HFF-Myc (cell line): ENCODE results near the gene MZF1.

ENCODE experiments used
- DNase-seq: peaks from one replicate; pipeline ENCODE4 v3.0.0-alpha.2; 2011; ENCODE audit warnings: low read depth; ENCODE audit errors: extremely low read depth
- H3K4me3 ChIP-seq: replicated peaks from 2 replicates; pipeline ENCODE4 v1.5.1; 2011; ENCODE audit warnings: low read depth, mild to moderate bottlenecking, control low read depth, low read length
- TF ChIP-seq, protein P1 (sequence below): IDR thresholded peaks from 2 replicates; pipeline ENCODE4 v1.5.1; 2012; ENCODE audit warnings: mild to moderate bottlenecking, low read depth, low read length, control low read depth; ENCODE audit errors: missing control alignments

MZF1 gene

GRCh38 chr19:58560007-58560887 is 12.9 kb downstream of the MZF1 start:
- TF ChIP-seq, protein P1, sequence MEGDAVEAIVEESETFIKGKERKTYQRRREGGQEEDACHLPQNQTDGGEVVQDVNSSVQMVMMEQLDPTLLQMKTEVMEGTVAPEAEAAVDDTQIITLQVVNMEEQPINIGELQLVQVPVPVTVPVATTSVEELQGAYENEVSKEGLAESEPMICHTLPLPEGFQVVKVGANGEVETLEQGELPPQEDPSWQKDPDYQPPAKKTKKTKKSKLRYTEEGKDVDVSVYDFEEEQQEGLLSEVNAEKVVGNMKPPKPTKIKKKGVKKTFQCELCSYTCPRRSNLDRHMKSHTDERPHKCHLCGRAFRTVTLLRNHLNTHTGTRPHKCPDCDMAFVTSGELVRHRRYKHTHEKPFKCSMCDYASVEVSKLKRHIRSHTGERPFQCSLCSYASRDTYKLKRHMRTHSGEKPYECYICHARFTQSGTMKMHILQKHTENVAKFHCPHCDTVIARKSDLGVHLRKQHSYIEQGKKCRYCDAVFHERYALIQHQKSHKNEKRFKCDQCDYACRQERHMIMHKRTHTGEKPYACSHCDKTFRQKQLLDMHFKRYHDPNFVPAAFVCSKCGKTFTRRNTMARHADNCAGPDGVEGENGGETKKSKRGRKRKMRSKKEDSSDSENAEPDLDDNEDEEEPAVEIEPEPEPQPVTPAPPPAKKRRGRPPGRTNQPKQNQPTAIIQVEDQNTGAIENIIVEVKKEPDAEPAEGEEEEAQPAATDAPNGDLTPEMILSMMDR = no peak
- no peak for DNase-seq
- peak overlapping the region; percentile 80 for H3K4me3 ChIP-seq

GRCh38 chr19:58559275-58560006 is 13.7 kb downstream of the MZF1 start:
- peak overlapping the region; percentile 80 for H3K4me3 ChIP-seq
- TF ChIP-seq, protein P1 = no peak
- peak; percentile 84 for DNase-seq

GRCh38 chr19:58558623-58559274 is 14.4 kb downstream of the MZF1 start:
- peak; percentile 95 for DNase-seq
- TF ChIP-seq, protein P1 = no peak

GRCh38 chr19:58558066-58558622 is 15.0 kb downstream of the MZF1 start, which contains the start of gene UBE2M:
TSS of gene UBE2M (minus strand) at chr19:58558611. CDS start at chr19:58558381, 230 bp downstream.
- no peak for DNase-seq
- peak within 1 kb of the TSS; percentile 80 for H3K4me3 ChIP-seq
- TF ChIP-seq, protein P1 = no peak

More at GRCh38 chr19:58558623-58559274, 14.4 kb downstream of the MZF1 start:
- peak overlapping the region; percentile 80 for H3K4me3 ChIP-seq

GRCh38 chr19:58557221-58558065 is 15.7 kb downstream of the MZF1 start:
- no peak for DNase-seq
- TF ChIP-seq, protein P1 = no peak
- H3K4me3 ChIP-seq = peak overlapping the region; percentile 80
